C4-2B (cell line): Measurements from ENCODE around the gene EXOC6B.

Experiments used
- H3K27ac ChIP-seq: fragments of 450-650 bp; 2 replicates; pipeline ENCODE4 v1.5.1; 2017
- CTCF ChIP-seq: fragments of 450-650 bp; conservative IDR thresholded peaks from 2 replicates; pipeline ENCODE4 v1.5.1; 2017; ENCODE audit warnings: mild to moderate bottlenecking
- ZFX ChIP-seq: fragments of 450-650 bp; IDR thresholded peaks from 2 replicates; pipeline ENCODE4 v1.6.1; 2017

EXOC6B gene

DNA sequence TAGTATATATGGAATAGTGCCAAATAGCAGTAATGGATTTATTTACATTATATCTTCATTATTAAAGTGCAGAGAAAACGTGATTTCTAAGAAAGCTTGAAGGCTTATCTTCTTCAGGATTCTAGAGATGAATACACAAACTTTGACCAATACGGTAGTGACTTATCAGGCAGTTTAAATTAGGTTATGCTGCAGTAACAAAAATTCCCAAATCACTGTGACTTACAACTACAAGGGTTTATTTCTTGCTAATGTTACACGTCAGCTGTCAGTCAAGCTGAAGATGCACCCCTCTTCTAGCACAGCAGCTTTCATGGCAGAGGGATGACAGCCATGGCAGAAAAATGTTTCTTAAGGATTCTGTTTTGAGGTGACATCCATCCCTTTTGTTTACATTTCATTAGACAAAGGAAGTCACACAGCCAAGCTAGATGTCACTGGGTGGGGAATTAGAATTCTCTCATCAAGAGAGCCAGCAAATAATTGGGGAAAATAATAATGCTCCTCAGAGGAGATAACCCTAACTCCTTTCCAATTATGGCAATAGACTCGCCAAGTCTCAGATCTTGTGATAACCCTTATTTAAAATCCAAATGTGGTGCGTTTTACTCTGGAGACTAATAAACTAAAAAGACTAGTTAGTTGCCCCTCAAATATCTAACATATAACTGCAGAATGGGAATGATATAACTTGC, 409.9 kb downstream of the EXOC6B start:
- TF ChIP-seq CTCF (no peak), ZFX (no peak)
- H3K27ac ChIP-seq, result no peak overlapping the region

DNA sequence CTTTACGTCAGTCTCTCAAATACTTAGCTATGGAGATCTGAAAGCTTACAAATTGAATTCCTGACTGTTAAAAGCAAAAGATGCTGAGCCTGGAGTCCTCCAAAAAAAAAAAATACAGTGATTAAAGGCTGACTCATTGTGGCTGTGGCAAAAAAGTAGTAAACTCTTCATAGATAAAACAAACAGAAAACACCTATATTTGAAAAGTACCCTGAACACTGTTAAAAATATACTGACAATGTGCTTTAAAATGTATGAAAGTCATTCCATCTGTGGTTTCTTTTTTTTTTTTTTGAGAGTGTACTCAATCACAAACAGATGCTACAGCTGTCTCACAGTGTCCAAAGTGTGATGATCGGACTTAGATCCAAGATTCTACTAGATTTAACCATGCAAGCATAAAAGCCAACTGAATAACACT, 410.6 kb downstream of the EXOC6B start:
- H3K27ac ChIP-seq, result no peak overlapping the region
- no peak for TF ChIP-seq CTCF
- TF ChIP-seq ZFX, result no peak

DNA sequence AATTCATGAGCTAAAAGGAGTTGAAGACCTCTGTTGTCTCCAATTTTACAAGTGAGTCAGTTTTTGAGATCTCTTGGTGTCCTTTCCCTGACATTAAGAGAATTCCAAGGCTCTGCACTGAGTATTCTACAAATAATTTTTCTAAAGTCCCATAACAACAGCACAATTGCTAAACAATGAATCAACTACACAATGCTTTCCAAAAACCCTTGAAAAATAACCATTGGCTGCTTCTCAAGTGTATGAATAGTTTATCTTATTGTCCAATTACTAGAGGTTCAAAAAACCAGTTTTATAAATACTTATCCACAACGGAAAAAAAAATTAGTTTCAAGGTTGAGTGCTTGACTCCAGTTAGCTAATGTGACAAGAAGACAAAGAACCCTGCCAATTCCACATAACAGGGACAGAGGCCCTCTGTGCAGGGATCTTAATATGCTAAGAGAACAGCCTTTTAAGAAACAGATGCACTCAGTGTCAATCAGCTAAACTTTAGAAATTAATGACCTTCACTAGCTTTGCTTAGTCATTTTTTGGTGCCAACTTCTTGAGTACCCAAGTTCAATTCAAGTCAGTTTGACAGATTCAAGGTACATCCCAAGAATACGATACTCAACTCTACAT, 411.6 kb downstream of the EXOC6B start:
- TF ChIP-seq ZFX, result no peak
- no peak for TF ChIP-seq CTCF

GRCh38 chr2:72413716-72414115, 412.1 kb downstream of the EXOC6B start:
- TF ChIP-seq ZFX (no peak), CTCF (no peak)
- no peak overlapping the region for H3K27ac ChIP-seq

More for the DNA sequence above, 411.6 kb downstream of the EXOC6B start:
- H3K27ac ChIP-seq, result no peak overlapping the region

- TF ChIP-seq ZFX (no peak), CTCF (no peak)
- no peak overlapping the region for H3K27ac ChIP-seq
Measured at GRCh38 chr2:72412214-72412613, 413.6 kb downstream of the EXOC6B start.

GRCh38 chr2:72399879-72400278, 426.0 kb downstream of the EXOC6B start:
- no peak overlapping the region for H3K27ac ChIP-seq
- no peak for TF ChIP-seq ZFX
- no peak for TF ChIP-seq CTCF

GRCh38 chr2:72395096-72395495, 430.7 kb downstream of the EXOC6B start:
- no peak for TF ChIP-seq ZFX
- no peak for TF ChIP-seq CTCF
- H3K27ac ChIP-seq, result no peak overlapping the region
